Fibroblast of lung (primary cell): Measurements from ENCODE around the gene PILRA. TPM values are rescaled to one million over a fixed set of nuclear protein-coding genes. Genes with fewer than 3 reads are reported as not detected.
"Not testable (repeated sequence)": the region's sequence is repeated elsewhere in the genome, so short reads cannot be mapped to it uniquely, and the experiment has no call there.

Experiments used
- DNase-seq, 2 donors: peaks; one replicate each; pipeline versions ENCODE4 v3.0.0 to v3.0.0-alpha.2; 2010; ENCODE audit warnings: low read depth in 2 of 2
- H2AFZ ChIP-seq: 2 replicates; pipeline ENCODE4 v1.5.1; 2012; ENCODE audit warnings: low read length, control low read depth, inconsistent platforms
- H3K27ac ChIP-seq: 2 replicates; pipeline ENCODE4 v1.5.1; 2011; ENCODE audit warnings: low read length, control low read depth; ENCODE audit not compliant: insufficient read depth
- H3K27me3 ChIP-seq: 2 replicates; pipeline ENCODE4 v1.5.1; 2011; ENCODE audit warnings: mild to moderate bottlenecking, low read length; ENCODE audit not compliant: control insufficient read depth, insufficient read depth
- H3K36me3 ChIP-seq: 2 replicates; pipeline ENCODE4 v1.5.1; 2011; ENCODE audit warnings: low read length; ENCODE audit not compliant: control insufficient read depth, insufficient read depth
- H3K4me1 ChIP-seq: 2 replicates; pipeline ENCODE4 v1.5.1; 2011; ENCODE audit warnings: low read length; ENCODE audit not compliant: control insufficient read depth, insufficient read depth; ENCODE audit errors: extremely low read depth
- H3K4me2 ChIP-seq: 2 replicates; pipeline ENCODE4 v1.5.1; 2011; ENCODE audit warnings: low read length, control low read depth; ENCODE audit not compliant: insufficient read depth; ENCODE audit errors: extremely low read depth
- H3K4me3 ChIP-seq, 4 experiments: fragments of 200-600 bp in 1 of 4; sonication (generic) in 1 of 4; replicated peaks in 1 of 4; 2 replicates each; pipeline ENCODE4 v1.5.1; 2011 to 2016; ENCODE audit warnings: low read length in 4 of 4, low read depth in 3 of 4, mild to moderate bottlenecking in 3 of 4, control low read depth in 2 of 4, inconsistent platforms in 1 of 4, mixed read lengths in 1 of 4; ENCODE audit not compliant: insufficient read depth in 1 of 4; ENCODE audit errors: control extremely low read depth in 1 of 4
- H3K79me2 ChIP-seq: 2 replicates; pipeline ENCODE4 v1.5.1; 2012; ENCODE audit warnings: mild to moderate bottlenecking, low read length, inconsistent platforms; ENCODE audit not compliant: control insufficient read depth, insufficient read depth
- H3K9ac ChIP-seq: 2 replicates; pipeline ENCODE4 v1.5.1; 2011; ENCODE audit warnings: mild to moderate bottlenecking, low read length, control low read depth; ENCODE audit not compliant: insufficient read depth
- H3K9me3 ChIP-seq: 2 replicates; pipeline ENCODE4 v1.5.1; 2012; ENCODE audit warnings: low read depth, low read length; ENCODE audit not compliant: control insufficient read depth, insufficient read depth
- H4K20me1 ChIP-seq: 2 replicates; pipeline ENCODE4 v1.5.1; 2011; ENCODE audit warnings: low read length; ENCODE audit not compliant: control insufficient read depth, insufficient read depth; ENCODE audit errors: extremely low read depth
- CTCF ChIP-seq, 2 donors: IDR thresholded peaks in 1 of 2; conservative IDR thresholded peaks in 1 of 2; 1 replicate in 1 of 2; 2 replicates in 1 of 2; pipeline ENCODE4 v1.5.1; 2011 to 2012; ENCODE audit warnings: low read length in 2 of 2, control low read depth in 1 of 2, inconsistent platforms in 1 of 2, low read depth in 1 of 2, mild to moderate bottlenecking in 1 of 2
- EZH2 ChIP-seq: IDR thresholded peaks from 2 replicates; pipeline ENCODE4 v1.5.1; 2012; ENCODE audit warnings: low read length, control low read depth, mild to moderate bottlenecking; ENCODE audit errors: missing control alignments
- polyA plus RNA-seq, 2 donors: library from polyadenylated mRNA; depleted of rRNA in 1 of 2; stranded (reverse) in 1 of 2; unstranded in 1 of 2; fragments of >200 nt; gene quantifications; 2 replicates each; pipeline ENCODE4 v1.2.1, GENCODE V29; 2011 to 2012; ENCODE audit warnings: missing spikeins in 1 of 2
- total RNA-seq: library from RNA; depleted of rRNA; stranded (reverse); fragments of >200 nt; gene quantifications from 2 replicates; pipeline ENCODE4 v1.2.1, GENCODE V29; 2014

The PILRA gene
- total and polyA plus RNA-seq, 2 donors (not counting 1 experiment from before 2014, with no cell fraction given), result 0.15 to 0.33 TPM

GRCh38 chr7:100360135-100360854, 13.0 kb upstream of the PILRA start:
- no peak for TF ChIP-seq CTCF (conservative IDR thresholded peaks at IDR 0.05 in 1 of 2, IDR thresholded peaks at IDR 0.05 in 1 of 2; ENCODE audit: low read depth in 1 of 2, low read length in 2 of 2)
- TF ChIP-seq EZH2, result no peak
- Histone ChIP-seq H3K27ac (no peak overlapping the region), H3K36me3 (peaks cover 23% of the 10 kb centered on the region), H3K79me2 (no peaks in the 10 kb centered on the region), H3K27me3 (no peaks in the 10 kb centered on the region), H4K20me1 (no peaks in the 10 kb centered on the region), H3K4me3 (no peak overlapping the region), H3K9ac (no peak overlapping the region), H2AFZ (no peak overlapping the region), H3K4me1 (no peaks in the 10 kb centered on the region), H3K9me3 (no peaks in the 10 kb centered on the region), H3K4me2 (no peak overlapping the region)
- no peak for DNase-seq

- TF ChIP-seq EZH2, result no peak
- no peak for TF ChIP-seq CTCF (conservative IDR thresholded peaks at IDR 0.05 in 1 of 2, IDR thresholded peaks at IDR 0.05 in 1 of 2; ENCODE audit: low read depth in 1 of 2, low read length in 2 of 2)
- no peaks in the 10 kb centered on the region for H3K9me3 ChIP-seq
- H3K4me1 ChIP-seq, result no peaks in the 10 kb centered on the region
- no peaks in the 10 kb centered on the region for H4K20me1 ChIP-seq
- H3K4me2 ChIP-seq, result no peak overlapping the region
- H3K4me3 ChIP-seq, result no peak overlapping the region
- H3K9ac ChIP-seq, result no peak overlapping the region
- H3K27ac ChIP-seq, result no peak overlapping the region
- no peak overlapping the region for H2AFZ ChIP-seq
- DNase-seq, result no peak
- peaks cover 17% of the 10 kb centered on the region for H3K36me3 ChIP-seq
- no peaks in the 10 kb centered on the region for H3K27me3 ChIP-seq
- no peaks in the 10 kb centered on the region for H3K79me2 ChIP-seq
These were observed 10.2 kb upstream of the PILRA start for GRCh38 chr7:100363098-100363497.

GRCh38 chr7:100363797-100364196, 9.5 kb upstream of the PILRA start:
- not testable (repeated sequence) for H3K27me3 ChIP-seq, H3K9ac ChIP-seq, H4K20me1 ChIP-seq, H3K4me2 ChIP-seq, H2AFZ ChIP-seq, H3K4me1 ChIP-seq, DNase-seq, H3K79me2 ChIP-seq, H3K9me3 ChIP-seq, H3K27ac ChIP-seq, H3K4me3 ChIP-seq
- H3K36me3 ChIP-seq, result peaks cover 19% of the 10 kb centered on the region
